SKM-1 (cell line): ENCODE data around the gene PLTP.
"Not testable (repeated sequence)": the region's sequence is repeated elsewhere in the genome, so short reads cannot be mapped to it uniquely, and the experiment has no call there.

ENCODE experiments used
- DNase-seq: peaks from one replicate; lab custom pipeline; 2025; ENCODE audit not compliant: unreplicated experiment; lab: John Stamatoyannopoulos, UW

PLTP gene

DNA sequence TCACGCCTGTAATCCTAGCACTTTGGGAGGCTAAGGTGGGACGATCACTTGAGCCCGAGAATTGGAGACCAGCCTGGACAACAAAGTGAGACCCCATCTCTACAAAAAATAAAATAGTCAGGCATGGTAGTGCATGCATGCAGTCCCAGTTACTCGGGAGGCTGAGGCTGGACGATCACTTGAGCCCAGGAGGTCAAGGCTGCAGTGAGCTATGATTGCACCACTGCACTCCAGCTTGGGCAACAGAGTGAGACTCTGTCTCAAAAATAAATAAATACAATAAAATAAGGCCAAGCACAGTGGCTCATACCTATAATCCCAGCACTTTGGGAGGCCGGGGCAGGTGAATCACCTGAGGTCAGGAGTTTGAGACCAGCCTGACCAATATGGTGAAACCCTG lies 10.6 kb downstream of the PLTP start:
- not testable (repeated sequence) for DNase-seq

DNA sequence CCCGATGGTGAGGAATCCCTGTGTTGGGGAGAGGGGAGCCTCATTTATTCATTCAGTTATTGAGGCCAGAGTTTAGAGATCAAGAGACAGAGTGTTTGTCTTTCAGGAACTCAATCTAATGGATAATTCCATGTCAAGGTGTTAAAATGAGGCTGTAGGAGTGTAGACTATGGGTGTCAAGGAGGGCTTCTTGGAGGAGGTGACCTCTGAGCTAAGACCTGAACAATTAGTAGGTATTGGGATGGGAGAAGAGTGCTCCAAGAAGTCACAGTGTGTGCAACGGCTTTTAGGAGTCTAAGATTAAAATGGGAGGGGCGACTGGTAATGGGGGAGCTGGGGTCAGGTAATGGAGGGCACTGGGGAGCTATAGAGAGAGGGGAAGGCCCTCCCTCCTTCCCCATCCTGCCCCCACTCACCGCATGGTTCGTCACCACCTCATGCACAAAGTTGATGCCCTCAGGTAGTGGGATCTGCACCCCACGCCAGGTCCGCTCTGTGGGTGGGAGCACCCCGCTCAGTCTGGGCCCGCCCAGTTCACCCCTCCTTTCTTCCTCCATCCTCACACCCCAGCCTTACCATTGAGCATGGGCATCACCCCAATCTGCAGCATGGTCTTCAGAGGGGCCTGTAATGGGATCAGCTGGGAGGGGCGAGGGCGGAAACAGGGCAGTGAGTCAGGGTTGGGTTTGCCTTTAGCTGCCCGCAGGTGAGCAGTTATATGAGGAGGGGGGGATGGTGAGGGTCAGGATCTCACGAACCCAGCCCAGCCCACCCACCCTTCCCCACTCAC lies 12.7 kb downstream of the PLTP start:
- DNase-seq = no peak

DNA sequence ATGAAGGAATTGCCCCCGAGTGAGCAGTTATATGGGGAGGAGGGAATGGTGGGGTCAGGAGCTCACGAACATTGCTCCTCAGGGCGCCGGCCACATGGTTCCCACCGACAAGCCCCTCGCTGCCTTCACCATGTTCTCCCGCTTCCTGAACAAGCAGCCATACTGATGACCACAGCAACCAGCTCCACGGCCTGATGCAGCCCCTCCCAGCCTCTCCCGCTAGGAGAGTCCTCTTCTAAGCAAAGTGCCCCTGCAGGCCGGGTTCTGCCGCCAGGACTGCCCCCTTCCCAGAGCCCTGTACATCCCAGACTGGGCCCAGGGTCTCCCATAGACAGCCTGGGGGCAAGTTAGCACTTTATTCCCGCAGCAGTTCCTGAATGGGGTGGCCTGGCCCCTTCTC lies 13.7 kb downstream of the PLTP start:
- no peak for DNase-seq

DNA sequence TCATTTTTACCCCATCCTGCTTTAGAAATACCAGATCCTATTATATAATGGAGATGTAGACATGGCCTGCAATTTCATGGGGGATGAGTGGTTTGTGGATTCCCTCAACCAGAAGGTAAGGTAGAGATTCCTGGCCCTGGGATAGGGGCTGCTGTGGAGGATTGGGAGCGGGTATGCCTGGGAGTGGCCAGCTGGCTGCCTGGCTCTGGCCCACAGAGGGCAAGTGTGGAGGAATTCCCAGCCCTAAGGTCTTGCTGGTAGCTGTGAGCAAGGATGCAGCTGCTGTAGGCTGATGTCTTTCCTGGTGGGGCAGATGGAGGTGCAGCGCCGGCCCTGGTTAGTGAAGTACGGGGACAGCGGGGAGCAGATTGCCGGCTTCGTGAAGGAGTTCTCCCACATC lies 14.3 kb downstream of the PLTP start:
- no peak for DNase-seq

DNA sequence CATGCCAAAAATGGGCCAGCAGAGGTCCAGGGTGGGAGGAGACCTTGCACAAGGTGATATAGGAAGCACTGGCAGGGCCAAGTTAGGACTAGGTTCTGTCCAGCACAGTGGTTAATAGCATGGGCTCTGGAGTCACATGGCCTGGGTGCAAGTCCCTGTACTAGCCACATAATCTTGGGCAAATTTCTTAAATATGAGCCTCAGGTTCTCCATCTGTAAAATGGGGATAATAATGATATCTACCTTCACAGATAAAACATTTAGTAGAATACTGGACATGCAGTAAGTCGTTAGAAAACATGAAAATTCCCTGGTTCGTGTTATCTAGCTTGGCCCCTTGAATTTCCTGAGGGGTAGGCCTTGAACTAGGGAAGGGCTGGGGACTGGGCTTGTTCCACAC lies 14.7 kb downstream of the PLTP start:
- DNase-seq = no peak

DNA sequence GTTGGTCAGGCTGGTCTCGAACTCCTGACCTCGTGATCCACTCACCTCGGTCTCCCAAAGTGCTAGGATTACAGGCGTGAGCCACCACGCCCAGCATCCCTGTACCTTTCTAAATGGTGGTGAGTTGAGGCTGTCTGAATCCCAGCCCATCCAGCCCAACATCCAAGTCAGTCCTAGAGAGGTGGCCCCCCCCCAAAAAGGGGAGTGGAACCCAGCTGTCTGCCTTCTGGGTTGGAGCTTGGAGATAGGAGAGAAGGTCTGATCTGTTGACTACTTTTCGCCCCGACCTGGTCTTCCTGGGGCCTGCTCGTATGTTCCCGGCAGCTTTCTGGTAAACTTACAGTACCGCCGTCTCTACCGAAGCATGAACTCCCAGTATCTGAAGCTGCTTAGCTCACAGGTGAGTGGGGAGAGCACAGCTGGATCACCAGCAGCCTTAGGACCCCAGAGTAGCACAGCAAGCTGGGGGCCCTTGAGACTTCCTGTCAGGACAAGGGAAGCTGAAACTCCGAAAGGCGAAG lies 15.3 kb downstream of the PLTP start:
- no peak for DNase-seq

DNA sequence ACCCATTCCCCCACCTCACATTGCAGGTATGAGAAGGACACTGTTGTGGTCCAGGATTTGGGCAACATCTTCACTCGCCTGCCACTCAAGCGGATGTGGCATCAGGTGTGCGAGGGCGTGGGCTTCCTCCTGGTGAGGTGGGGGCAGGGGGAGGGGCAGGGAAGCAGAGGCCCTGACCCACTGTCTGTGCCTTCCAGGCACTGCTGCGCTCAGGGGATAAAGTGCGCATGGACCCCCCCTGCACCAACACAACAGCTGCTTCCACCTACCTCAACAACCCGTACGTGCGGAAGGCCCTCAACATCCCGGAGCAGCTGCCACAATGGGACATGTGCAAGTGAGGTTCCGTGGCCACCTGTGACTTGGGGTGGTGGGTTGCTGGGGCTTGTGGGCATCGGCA lies 17.2 kb downstream of the PLTP start:
- no peak for DNase-seq

DNA sequence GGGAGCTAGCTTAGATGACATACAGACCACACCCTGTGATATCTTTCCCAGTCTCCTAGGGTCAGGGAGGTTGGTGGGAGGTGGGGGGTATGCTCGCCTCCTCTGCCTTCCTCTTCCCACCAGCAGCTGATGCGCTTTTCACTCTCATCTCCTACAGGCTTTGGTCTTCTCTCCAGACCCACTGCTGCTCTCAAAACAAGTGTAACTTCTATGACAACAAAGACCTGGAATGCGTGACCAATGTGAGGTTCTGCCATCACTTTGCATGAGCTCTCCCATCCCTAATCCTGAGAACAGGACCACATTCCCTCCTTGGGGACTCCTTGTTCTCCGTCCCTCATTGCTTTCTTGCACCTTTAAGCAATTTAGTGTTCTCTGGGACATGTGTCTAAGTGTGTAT lies 18.1 kb downstream of the PLTP start:
- no peak for DNase-seq

DNA sequence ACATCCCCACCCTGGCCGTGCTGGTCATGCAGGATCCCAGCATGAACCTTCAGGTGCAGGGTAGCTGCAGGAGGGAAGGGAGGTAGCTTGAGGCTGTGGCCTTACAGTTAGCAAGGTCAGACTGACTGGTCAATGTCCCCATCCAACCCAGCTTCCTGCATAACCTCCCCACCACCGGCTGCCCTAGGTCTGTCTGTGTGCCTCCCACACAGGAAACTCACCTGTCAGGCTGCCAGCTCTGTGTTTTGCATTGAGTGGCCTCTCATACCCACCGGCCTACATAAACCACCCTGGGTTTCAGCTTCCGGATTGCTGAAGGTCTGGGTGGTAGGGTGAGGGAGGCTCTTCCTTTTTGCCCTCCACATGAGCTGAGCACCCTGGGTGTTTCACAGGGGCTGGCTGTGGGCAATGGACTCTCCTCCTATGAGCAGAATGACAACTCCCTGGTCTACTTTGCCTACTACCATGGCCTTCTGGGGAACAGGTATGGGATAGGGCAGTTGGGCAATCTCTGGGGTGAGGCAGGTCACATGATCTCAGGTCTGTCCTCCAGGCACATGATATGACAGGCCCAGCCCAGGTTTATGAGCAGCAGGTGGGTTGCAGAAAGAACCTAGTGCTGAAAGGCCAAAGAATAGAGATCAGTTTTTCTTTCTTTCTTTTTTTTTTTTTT lies 19.0 kb downstream of the PLTP start:
- no peak for DNase-seq

DNA sequence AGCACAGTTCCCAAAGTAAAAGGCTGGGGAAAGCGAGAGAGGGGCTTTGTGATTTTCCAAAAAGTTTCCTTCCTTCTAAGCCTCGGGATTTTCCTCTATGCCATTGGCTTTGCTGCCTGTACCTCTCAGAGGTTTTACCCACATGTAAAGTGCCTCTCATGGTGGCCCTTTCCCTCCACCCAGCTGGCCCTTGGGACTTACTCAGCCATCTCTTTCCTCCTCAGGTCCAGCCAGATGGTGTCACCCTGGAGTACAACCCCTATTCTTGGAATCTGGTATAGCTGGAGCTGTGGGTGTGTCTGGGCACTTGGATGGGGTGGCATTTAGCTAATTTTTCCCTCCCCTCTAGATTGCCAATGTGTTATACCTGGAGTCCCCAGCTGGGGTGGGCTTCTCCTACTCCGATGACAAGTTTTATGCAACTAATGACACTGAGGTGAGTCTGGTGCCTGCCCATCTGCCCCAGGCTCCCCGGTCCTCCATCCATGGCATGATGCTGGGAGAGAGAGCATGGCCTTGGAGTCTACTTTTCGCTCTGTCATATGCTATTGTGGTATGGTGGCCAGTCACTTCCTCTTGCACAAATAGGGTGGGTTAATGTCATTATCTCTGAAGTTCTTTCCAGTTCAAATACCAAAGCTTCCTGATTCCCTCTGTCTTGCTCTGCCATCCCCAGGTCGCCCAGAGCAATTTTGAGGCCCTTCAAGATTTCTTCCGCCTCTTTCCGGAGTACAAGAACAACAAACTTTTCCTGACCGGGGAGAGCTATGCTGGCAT lies 19.7 kb downstream of the PLTP start:
- no peak for DNase-seq

DNA sequence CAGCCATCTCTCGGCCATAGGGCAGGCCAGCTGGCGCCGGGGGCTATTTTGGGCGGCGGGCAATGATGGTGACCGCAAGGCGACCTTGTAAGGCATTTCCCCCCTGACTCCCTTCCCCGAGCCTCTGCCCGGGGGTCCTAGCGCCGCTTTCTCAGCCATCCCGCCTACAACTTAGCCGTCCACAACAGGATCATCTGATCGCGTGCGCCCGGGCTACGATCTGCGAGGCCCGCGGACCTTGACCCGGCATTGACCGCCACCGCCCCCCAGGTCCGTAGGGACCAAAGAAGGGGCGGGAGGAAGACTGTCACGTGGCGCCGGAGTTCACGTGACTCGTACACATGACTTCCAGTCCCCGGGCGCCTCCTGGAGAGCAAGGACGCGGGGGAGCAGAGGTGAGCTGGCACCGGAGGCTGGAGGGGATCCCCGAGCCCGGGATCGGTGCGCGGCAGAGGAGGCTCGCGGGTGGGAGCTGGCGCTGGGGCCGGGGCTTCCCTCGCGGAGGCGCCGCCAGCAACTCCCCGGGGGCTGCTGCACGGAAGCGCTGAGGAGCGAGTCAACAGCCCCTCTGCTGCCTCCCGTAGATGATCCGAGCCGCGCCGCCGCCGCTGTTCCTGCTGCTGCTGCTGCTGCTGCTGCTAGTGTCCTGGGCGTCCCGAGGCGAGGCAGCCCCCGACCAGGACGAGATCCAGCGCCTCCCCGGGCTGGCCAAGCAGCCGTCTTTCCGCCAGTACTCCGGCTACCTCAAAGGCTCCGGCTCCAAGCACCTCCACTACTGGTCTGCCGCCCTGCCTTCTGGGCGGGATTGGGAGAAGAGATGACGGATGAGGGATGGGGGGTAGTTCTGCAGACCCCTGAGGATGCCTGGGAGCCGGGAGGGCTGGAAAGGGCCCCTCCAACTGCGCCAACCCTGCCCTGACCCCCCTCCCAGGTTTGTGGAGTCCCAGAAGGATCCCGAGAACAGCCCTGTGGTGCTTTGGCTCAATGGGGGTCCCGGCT lies 20.7 kb downstream of the PLTP start, which contains the start of the genes CTSA and NEURL2:
Gene CTSA (plus strand): TSS at position 351 of the 999 bp plus-strand sequence. CDS start 234 bp downstream, at position 585.
Gene NEURL2 (minus strand): TSS at position 224 of the 999 bp plus-strand sequence. CDS start 217 bp downstream, at position 7.
- peak; percentile 48 for DNase-seq

DNA sequence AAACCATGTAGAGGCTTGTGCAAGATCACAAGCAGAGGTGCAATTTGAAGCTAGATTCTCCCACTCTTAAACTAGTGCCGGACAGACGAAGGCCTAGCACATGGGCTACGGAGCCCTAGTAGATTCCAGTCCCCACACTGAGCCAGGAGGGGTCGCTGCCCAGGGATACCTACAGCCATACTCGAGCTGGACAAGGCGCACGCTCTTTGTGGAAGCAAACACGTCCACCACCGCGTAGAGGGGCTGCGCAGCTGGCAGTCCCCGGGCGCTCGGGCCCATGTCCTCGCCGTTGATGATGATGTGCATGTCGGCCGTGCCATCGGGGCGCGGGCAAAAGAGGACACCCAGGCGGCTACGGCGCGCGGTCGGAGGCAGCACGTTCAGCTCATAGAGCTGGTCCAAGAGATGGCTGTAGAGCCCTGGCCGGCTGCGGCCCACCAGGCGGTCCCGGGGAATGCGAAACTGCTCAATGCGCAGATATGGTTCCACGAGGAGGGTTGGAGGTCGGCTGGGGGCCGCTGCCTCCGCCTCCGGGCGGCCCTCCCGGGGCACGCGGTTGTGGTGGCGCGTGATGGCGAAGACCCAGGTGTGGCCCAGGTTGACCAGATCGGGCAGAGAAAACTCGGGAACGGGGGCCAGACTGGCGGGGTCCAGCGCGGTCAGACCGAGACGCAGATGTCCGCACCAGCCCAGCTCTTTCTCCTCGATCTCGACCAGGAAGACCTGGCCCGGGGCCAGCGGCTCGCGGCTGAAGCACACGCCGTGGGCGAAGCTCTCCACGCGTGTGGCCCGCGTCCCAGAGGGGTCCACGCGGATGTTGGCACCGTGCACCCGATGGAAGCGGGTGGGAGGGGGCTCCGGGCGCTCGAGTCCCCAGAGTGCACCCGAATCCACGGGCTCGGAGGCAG lies 21.6 kb downstream of the PLTP start:
- peak; percentile 4 for DNase-seq

DNA sequence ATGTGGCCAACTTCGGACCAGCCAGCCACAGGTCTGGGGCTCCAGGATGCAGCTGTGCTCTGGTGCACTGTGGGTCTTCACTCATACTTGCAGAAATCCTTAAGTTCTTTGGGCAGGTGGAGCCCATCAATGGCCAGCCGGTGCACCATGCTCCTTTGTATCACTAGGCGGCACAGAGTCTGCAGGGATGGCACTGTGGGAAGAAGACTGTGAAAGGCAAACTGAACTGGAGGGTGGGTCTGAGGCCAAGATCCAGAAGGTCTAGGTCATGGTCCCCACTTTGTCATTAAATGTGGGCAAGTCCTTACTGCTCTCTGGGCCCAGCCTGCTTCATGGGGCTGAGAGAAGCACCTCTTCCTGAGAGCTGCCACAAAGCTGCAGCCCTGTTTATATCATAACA lies 23.3 kb downstream of the PLTP start:
- DNase-seq = no peak

DNA sequence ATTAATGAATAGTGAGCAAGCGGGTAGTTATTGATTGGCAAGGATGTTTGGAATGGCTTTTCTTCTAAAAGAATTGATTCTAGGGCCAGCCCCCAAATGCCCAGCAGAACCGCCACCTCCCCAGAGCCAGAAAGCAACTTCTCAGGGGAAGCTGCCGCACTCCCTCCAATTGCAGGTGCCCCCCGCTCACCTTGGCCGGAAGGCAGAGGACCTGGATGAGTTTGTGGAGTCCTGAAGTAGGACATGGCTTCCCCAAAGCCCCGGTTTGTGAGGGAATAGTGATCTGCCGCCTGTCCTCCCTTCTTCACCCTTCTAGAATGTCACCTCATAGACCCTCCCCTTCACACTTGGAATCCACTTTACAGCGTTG lies 24.6 kb downstream of the PLTP start, which contains the start of gene SPATA25:
Gene SPATA25 (minus strand): TSS at position 277 of the 370 bp plus-strand sequence. CDS start 32 bp downstream, at position 245.
- DNase-seq = no peak

DNA sequence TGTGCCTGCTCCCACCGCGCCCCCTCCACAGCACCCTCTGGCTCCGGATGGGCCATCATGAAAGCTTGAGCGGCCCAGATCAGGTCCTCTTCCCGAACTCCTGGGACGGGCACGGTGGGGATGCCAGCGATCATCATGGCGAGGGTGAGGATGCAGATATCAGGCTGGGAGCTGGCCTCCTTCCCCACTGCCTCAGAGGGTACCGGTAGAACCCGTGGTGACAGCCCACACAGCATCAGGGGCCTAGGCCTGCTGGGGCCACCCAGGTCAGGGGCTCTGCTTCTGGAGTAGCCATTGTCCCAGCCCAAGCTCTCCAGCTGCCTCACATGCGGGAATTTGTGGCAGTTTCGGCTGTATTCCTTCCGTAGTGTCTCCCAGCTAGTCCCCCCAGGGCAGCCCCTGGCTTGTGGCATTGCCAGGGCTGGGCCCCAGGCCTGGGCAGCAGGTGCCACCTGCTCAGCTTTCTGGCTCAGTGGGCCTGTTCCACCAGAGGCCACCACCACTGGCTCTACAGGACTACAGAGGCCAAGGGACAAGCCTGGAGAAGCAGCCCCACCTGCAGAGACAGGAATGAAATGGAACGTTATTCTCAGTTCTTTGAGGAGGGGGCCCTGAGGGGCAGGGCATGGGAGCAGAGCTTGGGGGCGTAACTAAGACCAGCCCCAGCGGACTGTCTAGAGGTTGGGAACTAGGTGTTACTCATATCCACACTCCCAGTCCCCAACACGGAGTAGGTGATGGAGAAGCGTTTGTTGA lies 25.2 kb downstream of the PLTP start:
- DNase-seq = no peak

DNA sequence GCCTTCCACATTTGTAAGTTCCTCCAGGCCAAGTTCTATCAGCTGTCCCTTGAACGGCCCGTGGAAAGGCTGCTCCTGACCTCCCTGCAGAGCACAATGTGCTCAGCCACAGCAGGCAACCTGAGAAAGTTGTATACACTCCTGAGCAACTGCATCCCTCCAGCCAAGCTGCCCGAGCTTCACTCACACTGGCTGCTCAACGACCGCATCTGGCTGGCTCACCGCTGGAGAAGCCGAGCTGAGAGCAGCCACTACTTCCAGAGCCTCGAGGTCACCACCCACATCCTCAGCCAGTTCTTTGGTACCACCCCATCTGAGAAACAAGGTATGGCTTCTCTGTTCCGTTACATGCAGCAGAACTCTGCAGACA lies 28.9 kb downstream of the PLTP start:
- no peak for DNase-seq

DNA sequence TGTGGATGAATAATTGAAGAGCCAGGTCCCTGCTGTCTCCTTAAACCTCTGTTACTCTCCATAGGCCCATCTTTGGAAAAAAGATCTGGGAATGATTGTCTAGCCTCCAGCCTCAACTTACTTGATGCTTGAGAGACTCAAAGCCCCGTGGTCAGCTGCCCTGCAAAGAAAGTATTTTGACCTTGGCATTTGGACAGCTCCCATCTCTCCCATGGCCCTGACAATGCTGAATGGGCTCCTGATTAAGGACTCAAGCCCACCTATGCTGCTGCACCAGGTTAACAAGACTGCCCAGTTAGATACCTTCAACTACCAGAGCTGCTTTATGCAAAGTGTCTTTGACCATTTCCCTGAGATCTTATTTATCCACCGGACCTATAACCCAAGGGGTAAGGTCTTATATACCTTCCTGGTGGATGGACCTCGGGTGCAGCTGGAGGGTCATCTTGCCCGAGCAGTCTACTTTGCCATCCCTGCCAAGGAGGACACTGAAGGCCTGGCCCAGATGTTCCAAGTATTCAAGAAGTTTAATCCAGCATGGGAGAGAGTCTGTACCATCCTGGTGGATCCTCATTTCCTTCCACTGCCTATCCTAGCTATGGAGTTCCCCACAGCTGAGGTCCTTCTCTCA lies 29.4 kb downstream of the PLTP start:
- DNase-seq = no peak
